ENCODE data around the gene TMF1. TPM values are rescaled to one million over a fixed set of nuclear protein-coding genes. Genes with fewer than 3 reads are reported as not detected.

Gene TMF1
- total RNA-seq, 2 donors from 2014 or later: 34.7 to 49.2 TPM

GRCh38 chr3:69063636-69064035 is 11.5 kb upstream of the TMF1 start:
- Histone ChIP-seq H3K9me3 (no peaks in the 10 kb centered on the region), H3K27ac (no peak overlapping the region), H3K4me3 (no peak overlapping the region), H3K36me3 (peaks cover 24% of the 10 kb centered on the region), H3K4me1 (ENCODE audit: control insufficient read depth in 1 of 2, low read depth in 2 of 2) (no peaks in the 10 kb centered on the region), H3K27me3 (replicated peaks; ENCODE audit: insufficient read depth) (no peaks in the 10 kb centered on the region)
- no peak for DNase-seq (ENCODE audit: low spot score)
- ATAC-seq (ENCODE audit: insufficient number of reproducible peaks, low FRiP score, low read depth): no peak
- TF ChIP-seq CTCF (IDR thresholded peaks at IDR 0.05): no peak

GRCh38 chr3:69059688-69060087 is 7.6 kb upstream of the TMF1 start:
- H3K4me1 ChIP-seq (ENCODE audit: control insufficient read depth in 1 of 2, low read depth in 2 of 2): no peaks in the 10 kb centered on the region
- TF ChIP-seq CTCF (IDR thresholded peaks at IDR 0.05): no peak
- ATAC-seq (ENCODE audit: insufficient number of reproducible peaks, low FRiP score, low read depth): no peak
- H3K9me3 ChIP-seq: no peaks in the 10 kb centered on the region
- H3K27ac ChIP-seq: no peak overlapping the region
- H3K27me3 ChIP-seq (replicated peaks; ENCODE audit: insufficient read depth): no peaks in the 10 kb centered on the region
- H3K36me3 ChIP-seq: peaks cover 20% of the 10 kb centered on the region
- no peak for DNase-seq (ENCODE audit: low spot score)
- no peak overlapping the region for H3K4me3 ChIP-seq

- Histone ChIP-seq H3K36me3 (peaks cover 20% of the 10 kb centered on the region), H3K27me3 (replicated peaks; ENCODE audit: insufficient read depth) (no peaks in the 10 kb centered on the region), H3K9me3 (no peaks in the 10 kb centered on the region), H3K27ac (no peak overlapping the region), H3K4me1 (ENCODE audit: control insufficient read depth in 1 of 2, low read depth in 2 of 2) (no peaks in the 10 kb centered on the region), H3K4me3 (no peak overlapping the region)
- DNase-seq (ENCODE audit: low spot score) (no peak), ATAC-seq (ENCODE audit: insufficient number of reproducible peaks, low FRiP score, low read depth) (no peak)
- TF ChIP-seq CTCF (IDR thresholded peaks at IDR 0.05): no peak
These were observed 6.8 kb upstream of the TMF1 start for GRCh38 chr3:69058947-69059224.

GRCh38 chr3:69058180-69058946 is 6.2 kb upstream of the TMF1 start:
- Histone ChIP-seq H3K9me3 (no peaks in the 10 kb centered on the region), H3K27me3 (replicated peaks; ENCODE audit: insufficient read depth) (no peaks in the 10 kb centered on the region), H3K36me3 (peaks cover 20% of the 10 kb centered on the region), H3K4me1 (ENCODE audit: control insufficient read depth in 1 of 2, low read depth in 2 of 2) (no peaks in the 10 kb centered on the region), H3K27ac (no peak overlapping the region), H3K4me3 (no peak overlapping the region)
- DNase-seq (ENCODE audit: low spot score) (no peak), ATAC-seq (ENCODE audit: insufficient number of reproducible peaks, low FRiP score, low read depth) (no peak)
- no peak for TF ChIP-seq CTCF (IDR thresholded peaks at IDR 0.05)

GRCh38 chr3:69052472-69052898 is 352 bp upstream of the TMF1 start:
- Histone ChIP-seq H3K27me3 (replicated peaks; ENCODE audit: insufficient read depth) (no peaks in the 10 kb centered on the region), H3K9me3 (no peaks in the 10 kb centered on the region), H3K36me3 (no peaks in the 10 kb centered on the region), H3K4me1 (ENCODE audit: control insufficient read depth in 1 of 2, low read depth in 2 of 2) (peaks cover 20 to 35% of the 10 kb centered on the region in 2 donors), H3K4me3 (peak overlapping the region; percentile 99), H3K27ac (peak overlapping the region; percentile 94 to 98)
- TF ChIP-seq CTCF (IDR thresholded peaks at IDR 0.05): no peak
- ATAC-seq (ENCODE audit: insufficient number of reproducible peaks, low FRiP score, low read depth) (no peak), DNase-seq (ENCODE audit: low spot score) (no peak)
